HG03442 (cell line): ENCODE data around the gene LRGUK.
"Not testable (repeated sequence)": the region's sequence is repeated elsewhere in the genome, so short reads cannot be mapped to it uniquely, and the experiment has no call there.

Source experiments
- ATAC-seq: cut with Tn5 transposase; IDR thresholded peaks from one replicate; pipeline ENCODE4 v1.9.1; 2021; ENCODE audit warnings: mild to moderate bottlenecking, moderate library complexity; ENCODE audit not compliant: unreplicated experiment

The LRGUK gene

GRCh38 chr7:134186027-134186426, 58.9 kb downstream of the LRGUK start:
- no peak for ATAC-seq

- no peak for ATAC-seq
Observed at GRCh38 chr7:134186801-134187200, 59.7 kb downstream of the LRGUK start.

GRCh38 chr7:134187893-134188292, 60.8 kb downstream of the LRGUK start:
- no peak for ATAC-seq

GRCh38 chr7:134188311-134188710, 61.2 kb downstream of the LRGUK start:
- no peak for ATAC-seq

- ATAC-seq: no peak
Observed at GRCh38 chr7:134189559-134189958, 62.4 kb downstream of the LRGUK start.

GRCh38 chr7:134191876-134192275, 64.7 kb downstream of the LRGUK start:
- no peak for ATAC-seq

- ATAC-seq: no peak
Observed at GRCh38 chr7:134193240-134193639, 66.1 kb downstream of the LRGUK start.

GRCh38 chr7:134195252-134195651, 68.1 kb downstream of the LRGUK start:
- ATAC-seq: no peak

GRCh38 chr7:134196439-134196838, 69.3 kb downstream of the LRGUK start:
- no peak for ATAC-seq

- no peak for ATAC-seq
Observed at GRCh38 chr7:134197345-134197744, 70.2 kb downstream of the LRGUK start.

- ATAC-seq: no peak
Observed at GRCh38 chr7:134200970-134201369, 73.8 kb downstream of the LRGUK start.

GRCh38 chr7:134201569-134202261, 74.6 kb downstream of the LRGUK start:
- no peak for ATAC-seq

GRCh38 chr7:134203186-134203889, 76.2 kb downstream of the LRGUK start:
- no peak for ATAC-seq

- ATAC-seq: no peak
Observed at GRCh38 chr7:134209322-134210015, 82.3 kb downstream of the LRGUK start.

GRCh38 chr7:134210227-134210626, 83.1 kb downstream of the LRGUK start:
- ATAC-seq: no peak

GRCh38 chr7:134210976-134211663, 84.0 kb downstream of the LRGUK start:
- no peak for ATAC-seq

GRCh38 chr7:134211817-134212216, 84.7 kb downstream of the LRGUK start:
- no peak for ATAC-seq

GRCh38 chr7:134212576-134213546, 85.7 kb downstream of the LRGUK start:
- ATAC-seq: no peak

- ATAC-seq: no peak
Observed at GRCh38 chr7:134220236-134220635, 93.1 kb downstream of the LRGUK start.

GRCh38 chr7:134231296-134231695, 104.2 kb downstream of the LRGUK start:
- ATAC-seq: not testable (repeated sequence)
